Measurements from ENCODE around the gene HOMER2. TPM values are rescaled to one million over a fixed set of nuclear protein-coding genes. Genes with fewer than 3 reads are reported as not detected.
A peak's percentile ranks its signal among the peaks of the same experiment; 100 is the strongest.

Gene HOMER2
- polyA plus RNA-seq, 3 donors = 0.92 to 2.4 (median 1.6) TPM

GRCh38 chr15:82845686-82846085 is 106.8 kb downstream of the HOMER2 start:
- Mint-ChIP-seq H3K4me1 (peaks cover 19% of the 10 kb centered on the region), H3K9me3 (peaks cover 0 to 4% (median 0%) of the 10 kb centered on the region in 7 donors), H3K4me3 (no peak overlapping the region), H3K36me3 (peaks cover 0 to 3% of the 10 kb centered on the region in 2 donors), H3K27me3 (ENCODE audit: low read depth in 3 of 3) (peaks cover 0 to 2% (median 0%) of the 10 kb centered on the region in 3 donors), H3K27ac (no peak overlapping the region)
- no peaks in the 10 kb centered on the region for H3K27me3 ChIP-seq (ENCODE audit: control insufficient read depth in 2 of 2, insufficient read depth in 2 of 2, low read length in 2 of 2)
- H2AFZ ChIP-seq (ENCODE audit: insufficient read depth, low read depth, low read length, poor library complexity, severe bottlenecking) = no peak overlapping the region
- intact Hi-C loops (cut with micrococcal nuclease) = loop anchor here (5.0 kb wide), 2 partner anchors 33 to 157 kb away; no protein-coding TSS in a partner anchor
- H3K4me2 ChIP-seq (replicated peaks; ENCODE audit: extremely low read depth, low read length, poor library complexity, severe bottlenecking) = no peak overlapping the region
- H3K9me3 ChIP-seq (replicated peaks in 1 of 2; ENCODE audit: control insufficient read depth in 1 of 2, insufficient read depth in 1 of 2, low read length in 2 of 2) = peaks cover 0 to 4% of the 10 kb centered on the region in 2 donors
- H3K79me2 ChIP-seq (ENCODE audit: insufficient read depth, low read length) = no peaks in the 10 kb centered on the region
- no peaks in the 10 kb centered on the region for H3K36me3 ChIP-seq (replicated peaks in 1 of 2; ENCODE audit: control insufficient read depth in 1 of 2, insufficient read depth in 2 of 2, low read length in 2 of 2)
- H3K4me3 ChIP-seq (replicated peaks in 1 of 3; ENCODE audit: low read depth in 2 of 3, low read length in 3 of 3) = no peak overlapping the region
- no peaks in the 10 kb centered on the region for H4K20me1 ChIP-seq (ENCODE audit: insufficient read depth, low read length)
- TF ChIP-seq CTCF (IDR thresholded peaks at IDR 0.05) = no peak
- no peak overlapping the region for H3K9ac ChIP-seq (ENCODE audit: insufficient read depth, low read length, poor library complexity, severe bottlenecking)
- H3K27ac ChIP-seq (ENCODE audit: low read depth in 1 of 2, low read length in 2 of 2) = no peak overlapping the region
- H3K4me1 ChIP-seq (ENCODE audit: control insufficient read depth in 1 of 2, insufficient read depth in 2 of 2, low read length in 2 of 2) = peaks cover 22 to 25% of the 10 kb centered on the region in 2 donors
- WGBS (ENCODE audit: insufficient coverage) = 90% methylated on average over 3 of the region's 7 CpGs
- no peak for DNase-seq

- no peaks in the 10 kb centered on the region for H3K27me3 ChIP-seq (ENCODE audit: control insufficient read depth in 2 of 2, insufficient read depth in 2 of 2, low read length in 2 of 2)
- H3K9me3 ChIP-seq (replicated peaks in 1 of 2; ENCODE audit: control insufficient read depth in 1 of 2, insufficient read depth in 1 of 2, low read length in 2 of 2) = peaks cover 0 to 4% of the 10 kb centered on the region in 2 donors
- no peak overlapping the region for H3K9ac ChIP-seq (ENCODE audit: insufficient read depth, low read length, poor library complexity, severe bottlenecking)
- peaks cover 0 to 5% (median 0%) of the 10 kb centered on the region in 7 donors for H3K9me3 Mint-ChIP-seq
- peaks cover 10 to 12% of the 10 kb centered on the region in 2 donors for H3K4me1 ChIP-seq (ENCODE audit: control insufficient read depth in 1 of 2, insufficient read depth in 2 of 2, low read length in 2 of 2)
- no peak overlapping the region for H2AFZ ChIP-seq (ENCODE audit: insufficient read depth, low read depth, low read length, poor library complexity, severe bottlenecking)
- intact Hi-C loops (cut with micrococcal nuclease) = no loop called here
- H3K4me2 ChIP-seq (replicated peaks; ENCODE audit: extremely low read depth, low read length, poor library complexity, severe bottlenecking) = no peak overlapping the region
- H4K20me1 ChIP-seq (ENCODE audit: insufficient read depth, low read length) = peaks cover under 1% of the 10 kb centered on the region
- peaks cover 0 to 3% of the 10 kb centered on the region in 2 donors for H3K36me3 Mint-ChIP-seq
- TF ChIP-seq CTCF (IDR thresholded peaks at IDR 0.05) = no peak
- H3K4me3 ChIP-seq (replicated peaks in 1 of 3; ENCODE audit: low read depth in 2 of 3, low read length in 3 of 3) = no peak overlapping the region
- peaks cover 0 to 1% of the 10 kb centered on the region in 2 donors for H3K36me3 ChIP-seq (replicated peaks in 1 of 2; ENCODE audit: control insufficient read depth in 1 of 2, insufficient read depth in 2 of 2, low read length in 2 of 2)
- no peak overlapping the region for H3K27ac ChIP-seq (ENCODE audit: low read depth in 1 of 2, low read length in 2 of 2)
- peaks cover 0 to 2% (median 0%) of the 10 kb centered on the region in 3 donors for H3K27me3 Mint-ChIP-seq (ENCODE audit: low read depth in 3 of 3)
- no peak overlapping the region for H3K4me3 Mint-ChIP-seq
- 100% methylated on average over 1 of the region's 3 CpGs for whole genome bisulfite sequencing (ENCODE audit: insufficient coverage)
- peak overlapping the region in 1 of 7 donors; percentile 81 for H3K27ac Mint-ChIP-seq
- peaks cover 10% of the 10 kb centered on the region for H3K4me1 Mint-ChIP-seq
- DNase-seq = no peak
- H3K79me2 ChIP-seq (ENCODE audit: insufficient read depth, low read length) = no peaks in the 10 kb centered on the region
These were observed 109.0 kb downstream of the HOMER2 start for GRCh38 chr15:82843566-82843965.

All from CD14-positive monocyte (primary cell).